Mesenchymal stem cell (in vitro differentiated cells and primary cell): ENCODE data around the gene LUM.

Experiments used
- DNase-seq: peaks from one replicate; pipeline ENCODE4 v3.0.0-alpha.2; 2013
- H2AFZ ChIP-seq: one replicate; pipeline ENCODE4 v1.6.1; 2013; ENCODE audit warnings: low read depth, mild to moderate bottlenecking, control low read depth, inconsistent platforms, low read length, moderate library complexity
- H2AK5ac ChIP-seq: 2 replicates; pipeline ENCODE4 v1.6.1; 2013; ENCODE audit warnings: low read length, moderate library complexity, mild to moderate bottlenecking, inconsistent platforms; ENCODE audit not compliant: severe bottlenecking
- H2BK120ac ChIP-seq: one replicate; pipeline ENCODE4 v1.6.1; 2013; ENCODE audit warnings: low read depth, mild to moderate bottlenecking, inconsistent platforms, low read length, moderate library complexity
- H2BK12ac ChIP-seq, 2 experiments: one replicate each; pipeline ENCODE4 v1.6.1; 2013; ENCODE audit warnings: inconsistent platforms in 2 of 2, low read length in 2 of 2, mild to moderate bottlenecking in 2 of 2, moderate library complexity in 2 of 2, control low read depth in 1 of 2
- H2BK15ac ChIP-seq: one replicate; pipeline ENCODE4 v1.6.1; 2013; ENCODE audit warnings: mild to moderate bottlenecking, low read depth, inconsistent platforms; ENCODE audit not compliant: poor library complexity, severe bottlenecking
- H2BK5ac ChIP-seq: 2 replicates; pipeline ENCODE4 v1.6.1; 2013; ENCODE audit warnings: low read depth, mild to moderate bottlenecking, low read length, control low read depth, inconsistent platforms; ENCODE audit not compliant: poor library complexity, severe bottlenecking
- H3K14ac ChIP-seq, 2 experiments: one replicate each; pipeline ENCODE4 v1.6.1; 2013; ENCODE audit warnings: inconsistent platforms in 2 of 2, low read length in 2 of 2, control low read depth in 1 of 2, mild to moderate bottlenecking in 1 of 2, moderate library complexity in 1 of 2
- H3K18ac ChIP-seq, 2 experiments: one replicate each; pipeline ENCODE4 v1.6.1; 2013; ENCODE audit warnings: inconsistent platforms in 2 of 2, low read length in 2 of 2, control low read depth in 1 of 2, low read depth in 1 of 2, mild to moderate bottlenecking in 1 of 2
- H3K23ac ChIP-seq, 2 experiments: one replicate each; pipeline ENCODE4 v1.6.1; 2013; ENCODE audit warnings: inconsistent platforms in 2 of 2, low read length in 2 of 2, mild to moderate bottlenecking in 2 of 2, moderate library complexity in 2 of 2, control low read depth in 1 of 2
- H3K27ac ChIP-seq: 2 replicates; pipeline ENCODE4 v1.5.1; 2013; ENCODE audit warnings: mild to moderate bottlenecking, moderate library complexity, low read length, control low read depth, inconsistent platforms; ENCODE audit not compliant: poor library complexity, severe bottlenecking
- H3K27me3 ChIP-seq, 2 experiments: 2 replicates each; pipeline versions ENCODE4 v1.6.1 to v1.7.0; 2013; ENCODE audit warnings: low read length in 2 of 2, mild to moderate bottlenecking in 2 of 2, moderate library complexity in 2 of 2, control low read depth in 1 of 2, inconsistent platforms in 1 of 2; ENCODE audit not compliant: control insufficient read depth in 1 of 2, insufficient read depth in 1 of 2
- H3K36me3 ChIP-seq, 2 experiments: 2 replicates each; pipeline versions ENCODE4 v1.6.1 to v1.7.0; 2013; ENCODE audit warnings: low read length in 2 of 2, control low read depth in 1 of 2, inconsistent platforms in 1 of 2, low read depth in 1 of 2, mild to moderate bottlenecking in 1 of 2; ENCODE audit not compliant: insufficient read depth in 2 of 2, control insufficient read depth in 1 of 2
- H3K4ac ChIP-seq, 2 experiments: one replicate each; pipeline ENCODE4 v1.6.1; 2013; ENCODE audit warnings: inconsistent platforms in 2 of 2, low read length in 2 of 2, mild to moderate bottlenecking in 2 of 2, moderate library complexity in 2 of 2, control low read depth in 1 of 2, low read depth in 1 of 2
- H3K4me1 ChIP-seq: 2 replicates; pipeline ENCODE4 v1.6.1; 2013; ENCODE audit warnings: low read depth, low read length, control low read depth; ENCODE audit not compliant: control insufficient read depth, insufficient read depth
- H3K4me2 ChIP-seq: 2 replicates; pipeline ENCODE4 v1.6.1; 2013; ENCODE audit warnings: low read length, mild to moderate bottlenecking, inconsistent platforms; ENCODE audit not compliant: poor library complexity, severe bottlenecking
- H3K4me3 ChIP-seq, 2 experiments: 2 replicates each; pipeline versions ENCODE4 v1.5.1 to v1.7.0; 2013; ENCODE audit warnings: low read length in 2 of 2, mild to moderate bottlenecking in 2 of 2, control low read depth in 1 of 2, low read depth in 1 of 2; ENCODE audit not compliant: insufficient read depth in 1 of 2
- H3K79me1 ChIP-seq: replicated peaks from 2 replicates; pipeline ENCODE4 v1.6.1; 2013; ENCODE audit warnings: mild to moderate bottlenecking, control low read depth, low read length, inconsistent platforms; ENCODE audit not compliant: poor library complexity, severe bottlenecking
- H3K9ac ChIP-seq: 2 replicates; pipeline ENCODE4 v1.7.0; 2013; ENCODE audit warnings: mild to moderate bottlenecking, low read length, moderate library complexity
- H3K9me3 ChIP-seq: 2 replicates; pipeline ENCODE4 v1.7.0; 2013; ENCODE audit warnings: mild to moderate bottlenecking, low read length; ENCODE audit not compliant: control insufficient read depth
- H4K8ac ChIP-seq: one replicate; pipeline ENCODE4 v1.6.1; 2013; ENCODE audit warnings: inconsistent platforms, mild to moderate bottlenecking, low read length, moderate library complexity
- H4K91ac ChIP-seq: one replicate; pipeline ENCODE4 v1.6.1; 2013; ENCODE audit warnings: mild to moderate bottlenecking, low read length, inconsistent platforms
- WGBS: methylation state at CpG from one replicate; pipeline ENCODE4 v1.1.7; 2013; ENCODE audit warnings: mixed read lengths; 5-methylcytosine and 5-hydroxymethylcytosine counted together

LUM gene

DNA sequence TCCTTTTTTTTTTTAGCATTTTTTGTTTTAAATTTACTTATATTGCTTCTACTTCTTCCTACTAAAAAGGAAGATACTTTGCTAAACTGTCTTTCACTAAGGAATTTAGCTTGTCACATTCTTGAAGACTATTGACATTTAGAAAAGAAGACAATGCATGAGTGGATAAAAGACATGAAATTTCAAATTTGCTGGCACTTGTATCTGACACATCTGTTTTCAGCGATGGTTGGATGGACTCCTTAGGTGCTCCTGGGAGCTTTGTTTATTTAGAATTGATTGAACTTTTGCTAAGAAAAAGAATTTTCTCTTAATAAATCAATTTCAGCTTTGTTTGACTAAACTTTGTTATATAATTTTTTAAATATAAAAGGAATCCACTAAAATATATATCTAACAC lies 50.2 kb downstream of the LUM start:
- Histone ChIP-seq H2BK12ac (no peak overlapping the region), H3K9ac (no peak overlapping the region), H2BK15ac (no peak overlapping the region), H2AFZ (no peak overlapping the region), H3K23ac (no peak overlapping the region), H2AK5ac (no peak overlapping the region), H3K4me3 (no peak overlapping the region), H3K9me3 (no peaks in the 10 kb centered on the region), H2BK5ac (no peak overlapping the region), H3K79me1 (no peaks in the 10 kb centered on the region), H3K4me2 (no peak overlapping the region), H4K8ac (no peak overlapping the region), H2BK120ac (no peak overlapping the region), H3K18ac (no peak overlapping the region), H3K4me1 (no peaks in the 10 kb centered on the region), H3K36me3 (no peaks in the 10 kb centered on the region), H4K91ac (no peak overlapping the region), H3K4ac (no peak overlapping the region), H3K27me3 (no peaks in the 10 kb centered on the region), H3K14ac (no peak overlapping the region), H3K27ac (no peak overlapping the region)
- DNase-seq, result no peak
- WGBS, result 100% methylated on average over 1 of the region's 1 CpG

DNA sequence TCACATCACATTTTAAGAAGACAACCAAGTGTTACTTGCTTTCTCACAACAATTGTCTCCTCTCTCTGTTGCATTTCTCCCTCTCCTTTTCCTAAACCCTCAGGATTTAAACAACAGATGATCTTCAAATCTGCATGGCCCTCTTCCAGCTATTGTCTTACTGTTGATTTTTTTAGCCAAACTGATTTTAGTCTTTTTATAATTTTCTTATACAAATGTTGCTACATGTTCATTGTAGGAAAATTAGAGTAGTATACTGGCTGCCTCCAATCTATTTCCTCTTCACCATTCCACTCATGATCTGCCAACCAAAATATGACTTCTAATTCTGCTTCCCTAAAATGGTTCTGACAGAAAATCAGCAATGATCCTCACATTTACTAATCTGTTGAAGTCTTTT lies 52.1 kb downstream of the LUM start:
- Histone ChIP-seq H2AFZ (no peak overlapping the region), H2AK5ac (no peak overlapping the region), H3K36me3 (no peaks in the 10 kb centered on the region), H3K9ac (no peak overlapping the region), H2BK5ac (no peak overlapping the region), H2BK15ac (no peak overlapping the region), H3K4me3 (no peak overlapping the region), H2BK120ac (no peak overlapping the region), H3K27me3 (no peaks in the 10 kb centered on the region), H4K91ac (no peak overlapping the region), H3K79me1 (no peaks in the 10 kb centered on the region), H3K4me1 (no peaks in the 10 kb centered on the region), H3K14ac (no peak overlapping the region), H3K23ac (no peak overlapping the region), H3K9me3 (no peaks in the 10 kb centered on the region), H3K18ac (no peak overlapping the region), H2BK12ac (no peak overlapping the region), H3K4me2 (no peak overlapping the region), H3K27ac (no peak overlapping the region), H4K8ac (no peak overlapping the region), H3K4ac (no peak overlapping the region)
- no peak for DNase-seq

DNA sequence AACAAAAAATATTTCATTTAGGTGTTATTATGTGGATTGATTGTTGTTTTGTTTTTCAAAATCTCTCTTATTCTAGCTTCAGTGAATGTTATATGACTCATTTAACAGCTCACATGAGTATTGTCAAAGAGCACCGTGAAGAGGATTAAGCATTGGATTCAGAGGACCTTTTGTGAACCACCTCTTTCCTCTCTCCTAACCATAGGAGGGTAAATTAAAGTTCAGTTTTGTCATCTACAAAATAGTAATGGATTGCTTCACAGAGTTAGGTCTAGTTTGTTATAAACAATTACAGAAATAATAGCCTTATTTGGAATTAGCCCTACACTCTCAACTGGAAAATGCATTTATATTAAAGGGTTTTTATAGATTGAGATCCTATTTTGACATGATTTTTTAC lies 52.5 kb downstream of the LUM start:
- whole genome bisulfite sequencing, result no CpG with 5 or more reads among the region's 1 CpG
- Histone ChIP-seq H3K18ac (no peak overlapping the region), H4K8ac (no peak overlapping the region), H3K9me3 (no peaks in the 10 kb centered on the region), H3K36me3 (no peaks in the 10 kb centered on the region), H3K9ac (no peak overlapping the region), H3K27me3 (no peaks in the 10 kb centered on the region), H3K27ac (no peak overlapping the region), H2BK15ac (no peak overlapping the region), H3K4ac (no peak overlapping the region), H2BK12ac (no peak overlapping the region), H2AFZ (no peak overlapping the region), H3K4me2 (no peak overlapping the region), H2BK5ac (no peak overlapping the region), H3K14ac (no peak overlapping the region), H3K79me1 (no peaks in the 10 kb centered on the region), H3K4me1 (no peaks in the 10 kb centered on the region), H2AK5ac (no peak overlapping the region), H3K23ac (no peak overlapping the region), H2BK120ac (no peak overlapping the region), H4K91ac (no peak overlapping the region), H3K4me3 (no peak overlapping the region)
- DNase-seq, result no peak

DNA sequence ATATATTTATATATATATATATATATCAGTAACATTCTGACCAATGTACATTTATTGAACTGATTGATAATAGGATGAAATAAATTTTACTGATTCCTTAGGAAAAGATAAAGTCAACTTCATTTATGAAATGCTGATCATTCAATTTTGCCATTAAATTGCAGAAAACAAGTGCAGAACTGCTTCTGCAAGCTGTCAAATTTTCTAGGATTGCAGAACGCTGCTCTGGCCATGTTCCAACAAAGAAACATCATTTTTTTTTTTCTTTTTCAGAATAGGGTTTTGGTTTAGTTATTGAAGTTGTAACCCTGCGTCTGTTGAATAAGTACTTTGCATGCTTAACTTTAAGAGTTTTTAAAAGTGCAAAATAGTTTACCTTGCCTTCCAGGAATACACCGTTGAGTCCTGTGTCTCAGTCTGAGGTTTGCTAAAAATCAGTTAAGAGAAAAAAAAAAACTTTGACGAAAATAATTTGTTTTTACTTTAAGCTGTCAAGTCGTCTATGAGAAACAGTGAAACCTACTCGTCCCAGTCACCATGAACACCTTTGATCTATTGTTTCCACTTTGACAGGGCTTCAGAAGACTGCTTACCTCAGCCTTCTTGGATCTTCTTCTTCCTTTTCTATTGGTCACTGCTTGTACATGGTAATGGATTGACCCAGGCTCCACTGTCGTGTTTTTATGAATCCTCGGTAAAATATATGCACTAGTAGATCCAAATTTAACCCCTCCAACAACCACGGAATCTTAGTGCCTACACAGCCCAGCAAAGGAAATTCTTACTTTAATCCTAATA lies 53.7 kb downstream of the LUM start, which contains the start of gene KERA:
Gene KERA, minus strand, starts transcription at position 657 of the 798 bp plus-strand sequence. CDS start 1,743 bp downstream, outside the sequence.
- Histone ChIP-seq H3K36me3 (no peaks in the 10 kb centered on the region), H3K4ac (no peak within 1 kb of the TSS), H3K9ac (no peak within 1 kb of the TSS), H4K91ac (no peak within 1 kb of the TSS), H3K18ac (no peak within 1 kb of the TSS), H3K14ac (no peak within 1 kb of the TSS), H2BK12ac (no peak within 1 kb of the TSS), H2AFZ (no peak within 1 kb of the TSS), H4K8ac (no peak within 1 kb of the TSS), H3K23ac (no peak within 1 kb of the TSS), H2BK120ac (no peak within 1 kb of the TSS), H3K27me3 (no peaks in the 10 kb centered on the region), H3K79me1 (no peaks in the 10 kb centered on the region), H3K27ac (no peak within 1 kb of the TSS), H3K4me2 (no peak within 1 kb of the TSS), H3K9me3 (no peaks in the 10 kb centered on the region), H3K4me1 (no peaks in the 10 kb centered on the region), H3K4me3 (no peak within 1 kb of the TSS), H2BK15ac (no peak within 1 kb of the TSS), H2AK5ac (no peak within 1 kb of the TSS), H2BK5ac (no peak within 1 kb of the TSS)
- WGBS, result 86% methylated on average over 7 of the region's 9 CpGs
- DNase-seq, result no peak
